ENCODE measurements around the gene RDH11.

DNA sequence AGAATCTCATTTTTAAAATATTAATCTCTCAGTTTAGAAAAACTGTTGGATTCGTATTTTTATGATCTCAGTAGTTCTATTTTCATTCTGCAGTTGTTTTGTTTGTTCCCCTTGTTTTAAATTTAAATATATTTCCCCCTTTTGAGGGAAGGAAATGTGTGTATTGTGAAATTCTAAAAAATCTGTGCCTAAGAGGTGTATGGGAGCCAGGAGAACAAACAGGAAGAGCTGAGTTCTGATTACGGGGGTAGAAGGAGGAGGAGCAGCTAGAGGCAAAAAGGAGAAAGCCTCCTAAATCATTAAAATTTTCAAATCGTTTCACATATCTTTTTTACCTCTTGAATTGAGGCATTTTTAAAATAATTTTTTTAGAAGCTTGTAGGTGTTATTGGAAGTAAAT, 8.4 kb upstream of the RDH11 start:
- no peak for TF ChIP-seq POLR2A (IDR thresholded peaks at IDR 0.05)
- TF ChIP-seq, protein P1, sequence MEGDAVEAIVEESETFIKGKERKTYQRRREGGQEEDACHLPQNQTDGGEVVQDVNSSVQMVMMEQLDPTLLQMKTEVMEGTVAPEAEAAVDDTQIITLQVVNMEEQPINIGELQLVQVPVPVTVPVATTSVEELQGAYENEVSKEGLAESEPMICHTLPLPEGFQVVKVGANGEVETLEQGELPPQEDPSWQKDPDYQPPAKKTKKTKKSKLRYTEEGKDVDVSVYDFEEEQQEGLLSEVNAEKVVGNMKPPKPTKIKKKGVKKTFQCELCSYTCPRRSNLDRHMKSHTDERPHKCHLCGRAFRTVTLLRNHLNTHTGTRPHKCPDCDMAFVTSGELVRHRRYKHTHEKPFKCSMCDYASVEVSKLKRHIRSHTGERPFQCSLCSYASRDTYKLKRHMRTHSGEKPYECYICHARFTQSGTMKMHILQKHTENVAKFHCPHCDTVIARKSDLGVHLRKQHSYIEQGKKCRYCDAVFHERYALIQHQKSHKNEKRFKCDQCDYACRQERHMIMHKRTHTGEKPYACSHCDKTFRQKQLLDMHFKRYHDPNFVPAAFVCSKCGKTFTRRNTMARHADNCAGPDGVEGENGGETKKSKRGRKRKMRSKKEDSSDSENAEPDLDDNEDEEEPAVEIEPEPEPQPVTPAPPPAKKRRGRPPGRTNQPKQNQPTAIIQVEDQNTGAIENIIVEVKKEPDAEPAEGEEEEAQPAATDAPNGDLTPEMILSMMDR (IDR thresholded peaks at IDR 0.05), result no peak

All from thyroid gland (tissue), 4 donors.